GM21423 (cell line): ENCODE data around the gene MEG3.
"Not testable (repeated sequence)": the region's sequence is repeated elsewhere in the genome, so short reads cannot be mapped to it uniquely, and the experiment has no call there.

Experiments used
- ATAC-seq: cut with Tn5 transposase; IDR thresholded peaks from one replicate; pipeline ENCODE4 v1.9.1; 2021; ENCODE audit warnings: mild to moderate bottlenecking, moderate library complexity; ENCODE audit not compliant: unreplicated experiment

The MEG3 gene

DNA sequence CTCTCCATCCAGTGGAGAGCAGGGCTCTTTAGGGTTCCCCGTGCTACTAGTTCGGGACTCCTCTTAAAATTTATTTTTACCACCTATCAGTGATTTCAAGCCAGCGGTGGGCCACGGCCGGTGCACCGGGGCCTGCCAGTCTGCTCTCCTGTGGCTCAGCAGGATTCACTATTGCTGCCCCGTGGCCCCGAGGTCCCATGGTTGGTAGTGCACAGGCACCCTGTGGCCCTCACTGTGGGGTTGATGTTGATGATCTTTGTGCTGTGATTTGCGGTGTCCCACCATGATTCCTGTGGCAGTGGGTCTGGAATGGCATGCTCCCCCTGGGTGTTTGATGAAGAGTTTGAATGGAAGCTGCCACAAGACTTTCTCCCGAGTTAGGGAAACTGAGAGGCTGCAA is 12.6 kb upstream of the MEG3 start:
- ATAC-seq, result no peak

DNA sequence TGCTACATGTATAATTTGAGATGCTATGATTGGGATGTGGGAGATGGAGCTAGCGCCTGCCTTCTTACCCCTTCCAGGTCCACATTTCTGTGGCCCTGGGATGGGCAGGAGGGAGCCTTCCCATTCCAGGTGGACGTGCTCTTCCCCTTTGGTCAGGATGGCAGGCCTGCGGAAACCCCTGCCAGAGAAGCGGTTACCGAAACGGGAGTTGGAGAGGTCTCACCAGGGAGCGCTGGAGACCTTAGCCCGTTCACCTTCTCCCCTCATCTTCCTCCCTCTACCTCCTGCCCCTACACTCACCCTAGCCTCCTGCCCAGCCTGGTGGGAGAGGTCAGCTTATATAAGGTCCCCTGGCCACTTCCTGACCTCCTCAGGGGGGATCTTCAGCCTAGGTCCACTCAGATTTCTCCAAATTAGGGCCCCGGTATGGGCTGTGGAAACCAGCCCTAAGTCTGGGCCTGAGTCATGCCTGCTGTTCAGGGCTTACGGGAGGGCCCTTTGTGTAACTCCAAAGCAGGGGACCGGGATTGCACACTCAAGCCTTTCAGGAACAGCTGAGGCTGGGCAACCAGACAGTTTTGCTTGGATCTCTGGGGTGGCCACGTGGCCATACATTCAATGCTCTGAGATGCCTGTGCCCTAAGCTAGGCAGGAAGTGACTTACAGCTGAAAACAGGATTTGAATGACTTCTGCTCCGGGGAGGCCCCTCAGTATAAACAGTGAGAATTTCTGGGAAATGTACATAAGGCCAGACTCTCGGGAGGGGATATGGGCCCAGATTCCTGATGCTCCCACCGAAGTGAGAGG is 10.2 kb upstream of the MEG3 start:
- ATAC-seq, result no peak

DNA sequence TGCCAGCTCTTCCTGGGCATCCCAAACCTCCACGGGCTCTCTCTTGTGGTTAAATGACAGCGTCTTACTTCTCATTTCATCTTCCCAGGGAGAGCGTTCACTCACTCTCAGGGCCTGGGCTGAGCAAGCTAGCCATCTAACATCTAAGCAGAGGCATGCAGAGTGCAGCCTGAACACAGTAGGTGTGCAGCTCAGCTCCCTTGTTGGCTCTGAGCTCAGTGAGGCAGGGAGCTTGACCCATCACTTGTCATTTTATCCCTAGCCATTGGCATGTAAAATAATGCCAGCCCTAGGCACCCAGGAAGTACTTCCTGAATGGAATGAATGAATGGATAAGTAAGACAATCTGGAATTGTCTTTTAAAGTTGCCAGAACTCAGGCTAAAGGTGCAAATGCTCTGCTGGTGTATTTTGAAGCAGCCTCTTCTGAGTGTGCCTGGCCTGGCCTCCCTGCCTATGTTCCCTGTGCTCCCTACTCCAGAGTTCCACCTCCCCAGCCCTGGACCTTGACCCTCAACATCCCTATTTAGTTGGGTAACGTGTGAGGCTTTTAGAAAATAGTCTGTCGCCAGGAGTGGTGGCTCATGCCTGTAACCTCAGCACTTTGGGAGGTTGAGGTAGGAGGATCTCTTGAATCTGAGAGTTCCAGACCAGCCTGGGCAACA is 9.5 kb upstream of the MEG3 start:
- no peak for ATAC-seq

DNA sequence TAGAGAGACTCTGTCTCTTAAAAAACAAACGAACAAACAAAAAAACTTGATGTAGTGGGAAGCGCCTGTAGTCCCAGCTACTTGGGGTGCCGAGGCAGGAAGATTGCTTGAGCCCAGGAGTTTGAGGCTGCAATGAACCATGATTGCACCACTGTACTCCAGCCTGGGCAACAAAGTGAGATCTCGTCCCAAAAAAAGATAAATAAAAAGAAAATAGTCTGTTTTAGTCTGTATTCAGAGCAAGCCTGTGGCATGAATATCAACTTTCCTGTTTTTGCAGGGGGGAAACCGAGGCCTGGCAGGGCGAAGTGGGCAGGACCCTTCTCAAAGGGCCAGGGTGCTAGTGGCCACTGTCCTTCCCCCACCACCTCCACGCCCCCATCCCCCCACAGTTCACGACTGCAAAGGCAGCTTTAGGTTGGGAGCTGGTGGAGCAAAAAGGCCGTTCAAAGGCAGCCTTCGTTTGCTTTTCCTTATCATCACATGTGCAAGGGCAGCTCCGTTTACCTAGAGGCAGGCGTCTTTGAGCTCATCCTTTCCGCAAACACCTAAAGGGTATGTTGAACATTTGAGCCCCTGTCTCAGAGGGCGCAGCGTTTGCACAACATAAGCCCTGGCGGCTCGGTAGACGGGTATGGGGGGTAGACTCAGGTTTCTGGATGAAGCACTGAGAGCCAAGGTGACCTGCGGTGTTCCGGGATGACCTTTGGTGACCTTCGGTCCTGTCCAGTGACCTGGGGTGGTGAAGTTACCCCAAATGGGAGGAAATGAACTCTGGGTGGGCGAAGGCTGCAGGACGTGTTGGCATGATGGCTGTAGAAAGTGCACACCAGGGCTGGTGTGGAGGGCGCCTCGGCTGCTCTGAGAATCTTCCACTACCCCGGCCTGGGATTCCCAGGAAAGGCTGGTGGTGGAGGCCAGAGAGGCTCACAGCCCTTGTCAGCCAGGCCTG is 8.7 kb upstream of the MEG3 start:
- no peak for ATAC-seq

DNA sequence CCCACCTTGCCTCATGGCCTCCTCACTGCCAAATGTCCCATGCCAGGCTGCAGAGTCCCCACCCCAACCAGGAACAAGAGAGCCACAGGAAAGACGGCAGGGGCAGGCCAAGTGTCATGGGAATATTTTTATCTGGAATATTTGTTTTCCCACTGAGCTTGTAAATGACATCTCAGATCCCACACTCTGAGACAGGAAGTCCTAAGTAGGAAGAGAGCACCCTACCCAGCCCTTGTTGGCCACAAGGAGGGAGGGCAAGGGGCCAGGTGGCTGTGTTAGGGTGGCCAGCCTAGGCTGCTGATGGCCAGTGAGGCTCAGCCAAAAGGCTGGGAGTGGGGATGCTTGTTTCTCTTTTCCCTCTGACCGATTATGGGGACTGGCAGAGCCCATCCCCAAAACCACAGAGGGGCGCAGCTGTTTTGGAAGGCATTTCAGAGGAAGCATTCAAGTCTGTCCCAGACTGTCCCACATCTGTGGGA is 7.7 kb upstream of the MEG3 start:
- ATAC-seq, result no peak

DNA sequence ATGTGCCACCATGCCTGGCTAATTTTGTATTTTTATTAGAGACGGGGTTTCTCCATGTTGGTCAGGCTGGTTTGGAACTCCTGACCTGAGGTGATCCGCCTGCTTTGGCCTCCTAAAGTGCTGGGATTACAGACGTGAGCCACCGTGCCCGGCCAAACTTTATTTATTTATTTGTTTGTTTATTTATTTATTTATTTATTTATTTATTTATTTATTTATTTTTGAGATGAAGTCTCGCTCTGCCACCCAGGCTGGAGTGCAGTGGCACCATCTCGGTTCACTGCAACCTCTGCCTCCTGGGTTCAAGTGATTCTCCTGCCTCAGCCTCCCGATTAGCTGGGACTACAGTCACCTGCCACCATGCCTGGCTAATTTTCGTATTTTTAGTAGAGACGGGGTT is 7.0 kb upstream of the MEG3 start:
- ATAC-seq, result not testable (repeated sequence)

DNA sequence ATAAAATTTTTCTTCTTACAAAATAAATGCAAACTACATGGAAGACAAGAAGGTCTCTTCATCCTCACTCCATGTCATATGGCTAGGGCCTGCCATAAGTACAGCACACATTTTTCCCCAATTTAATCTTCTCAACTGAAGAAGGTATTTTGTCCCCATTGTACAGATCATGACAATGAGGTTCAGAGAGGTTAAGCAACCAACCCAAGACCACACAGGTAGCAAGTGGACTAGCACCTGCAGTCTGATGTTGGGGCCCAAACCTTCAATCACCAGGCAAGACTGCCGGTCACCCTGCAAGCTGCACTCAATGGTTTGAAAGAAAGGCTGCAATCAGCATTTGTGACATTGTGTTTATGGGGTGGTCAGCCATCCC is 6.5 kb upstream of the MEG3 start:
- ATAC-seq, result no peak

DNA sequence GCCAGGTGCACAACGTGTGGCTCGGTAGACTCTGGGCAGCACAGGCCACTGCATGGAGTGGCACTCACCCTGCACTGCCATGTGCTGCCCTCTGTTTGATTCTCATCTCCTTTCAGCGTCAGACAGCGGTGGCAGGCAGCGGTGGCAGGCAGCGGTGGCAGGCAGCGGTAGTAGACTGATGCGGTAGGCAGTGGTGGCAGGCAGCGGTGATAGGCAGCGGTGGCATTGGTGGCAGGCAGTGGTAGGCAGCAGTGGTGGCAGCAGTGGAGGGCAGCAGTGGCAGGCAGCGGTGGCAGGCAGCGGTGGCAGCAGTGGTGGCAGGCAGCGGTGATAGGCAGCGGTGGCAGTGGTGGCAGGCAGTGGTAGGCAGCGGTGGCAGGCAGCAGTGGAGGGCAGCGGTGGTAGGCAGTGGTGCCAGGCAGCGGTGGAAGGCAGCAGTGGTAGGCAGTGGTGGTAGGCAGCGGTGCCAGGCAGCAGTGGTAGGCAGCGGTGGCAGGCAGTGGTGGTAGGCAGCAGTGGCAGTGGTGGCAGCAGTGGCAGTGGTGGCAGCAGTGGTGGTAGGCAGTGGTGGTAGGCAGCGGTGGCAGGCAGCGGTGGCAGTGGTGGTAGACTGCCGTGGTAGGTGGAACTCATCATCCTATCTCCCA is 6.0 kb upstream of the MEG3 start:
- no peak for ATAC-seq

DNA sequence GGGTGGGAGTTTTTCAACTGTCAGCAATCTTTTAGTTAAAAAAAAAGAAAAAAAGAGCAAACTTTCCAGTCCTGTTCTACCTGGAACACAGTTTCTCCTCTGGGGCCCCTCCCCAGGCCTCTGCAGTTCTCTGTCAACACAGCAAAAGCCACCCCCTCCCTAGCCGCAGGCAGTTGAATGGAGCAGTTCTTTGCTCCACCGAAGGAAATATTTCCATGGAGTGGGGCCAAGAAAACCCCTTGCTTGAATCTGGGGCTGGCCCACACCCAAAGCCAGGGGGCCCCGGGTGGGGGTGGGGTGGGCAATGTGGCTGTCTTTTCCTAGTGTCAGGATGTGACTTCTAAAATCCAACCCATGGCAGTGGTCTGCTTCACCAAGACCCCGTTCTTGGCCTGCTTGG is 5.0 kb upstream of the MEG3 start:
- ATAC-seq, result no peak

DNA sequence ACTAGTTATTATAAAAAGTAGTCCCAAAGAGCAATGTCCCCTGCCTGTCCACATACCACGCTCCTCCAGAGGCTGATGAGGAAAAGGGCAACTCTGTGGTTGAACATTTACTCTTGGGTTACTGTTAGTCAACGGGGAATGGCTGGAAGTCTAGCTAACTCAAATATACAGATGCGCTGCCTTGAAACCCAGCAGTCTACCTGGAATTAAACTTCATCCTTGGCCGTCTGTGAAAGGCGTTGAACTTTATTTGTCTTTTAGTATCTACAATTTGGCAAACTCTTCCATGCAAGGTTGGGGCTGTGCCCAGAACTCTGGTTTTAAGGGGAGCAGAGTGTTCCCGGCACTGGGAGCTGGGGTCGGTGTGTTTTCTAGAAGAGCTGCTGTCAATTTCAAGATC is 3.9 kb upstream of the MEG3 start:
- ATAC-seq, result no peak

DNA sequence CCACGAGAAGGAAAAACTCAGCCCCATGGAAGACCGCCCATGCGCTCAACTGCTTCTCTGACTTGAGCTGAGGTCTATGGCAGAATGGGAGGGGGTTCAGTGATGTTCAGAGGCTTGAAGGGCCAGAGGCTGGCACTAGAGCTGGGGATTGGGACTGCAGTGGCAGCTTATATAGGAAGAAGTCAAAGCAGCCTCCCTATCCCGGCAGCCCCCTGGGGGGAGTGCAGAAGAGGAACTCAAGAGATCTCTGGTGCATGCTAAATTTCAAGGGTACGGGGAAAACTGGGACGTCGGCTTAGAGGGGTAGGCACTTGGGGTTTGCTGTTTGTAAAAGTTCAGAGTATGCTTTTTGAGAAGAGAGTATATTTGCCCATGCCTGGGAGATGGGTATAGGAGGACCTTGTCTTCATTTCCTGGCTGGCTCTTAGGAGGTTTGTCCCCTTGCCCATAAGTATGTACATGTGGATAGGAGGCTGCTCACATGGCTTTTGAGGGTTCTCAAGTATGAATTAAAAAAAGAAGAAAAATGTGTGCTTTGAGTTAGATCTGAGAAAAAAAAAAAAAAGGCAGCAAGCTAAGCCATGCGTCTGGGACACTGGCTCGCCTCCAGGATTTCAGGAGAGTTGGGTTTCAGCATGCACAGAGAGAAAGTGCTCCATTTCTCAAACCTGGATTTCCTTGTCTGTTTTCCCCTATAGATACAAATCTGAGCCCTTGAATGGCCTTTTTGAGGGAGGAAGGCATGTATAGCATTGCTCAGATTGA is 3.2 kb upstream of the MEG3 start:
- ATAC-seq, result no peak

DNA sequence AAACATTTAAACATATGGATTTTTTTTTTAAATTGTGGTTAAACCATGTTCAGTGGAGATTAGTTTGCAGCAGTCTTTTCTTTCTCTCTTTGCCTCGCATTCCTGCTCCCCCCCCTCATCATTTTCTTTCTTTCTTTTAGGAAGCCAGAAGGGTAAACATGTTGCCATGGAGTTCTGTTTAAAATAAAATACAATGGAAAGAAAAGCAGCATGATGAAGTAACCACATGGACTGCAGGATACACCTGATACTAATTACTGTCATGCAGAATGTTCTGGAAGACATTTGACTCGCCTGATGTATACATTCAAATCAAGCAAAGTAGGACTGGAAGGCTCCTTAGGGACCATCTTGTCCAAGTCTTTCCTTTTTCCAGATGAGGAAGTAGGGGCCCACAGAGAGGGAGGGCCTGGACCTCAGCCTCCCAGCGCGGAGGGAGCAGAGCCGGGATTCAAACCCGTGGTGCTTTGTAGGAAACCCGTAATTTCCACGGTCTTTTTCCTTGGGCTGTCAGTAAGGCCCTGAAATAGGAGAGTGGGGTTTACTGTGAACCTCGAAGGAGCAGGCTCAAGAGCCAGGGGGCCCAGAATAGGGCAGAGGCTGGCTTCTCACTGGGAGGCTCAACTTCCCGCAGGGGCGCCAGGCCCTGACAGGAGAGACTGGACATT is 2.4 kb upstream of the MEG3 start:
- ATAC-seq, result no peak

DNA sequence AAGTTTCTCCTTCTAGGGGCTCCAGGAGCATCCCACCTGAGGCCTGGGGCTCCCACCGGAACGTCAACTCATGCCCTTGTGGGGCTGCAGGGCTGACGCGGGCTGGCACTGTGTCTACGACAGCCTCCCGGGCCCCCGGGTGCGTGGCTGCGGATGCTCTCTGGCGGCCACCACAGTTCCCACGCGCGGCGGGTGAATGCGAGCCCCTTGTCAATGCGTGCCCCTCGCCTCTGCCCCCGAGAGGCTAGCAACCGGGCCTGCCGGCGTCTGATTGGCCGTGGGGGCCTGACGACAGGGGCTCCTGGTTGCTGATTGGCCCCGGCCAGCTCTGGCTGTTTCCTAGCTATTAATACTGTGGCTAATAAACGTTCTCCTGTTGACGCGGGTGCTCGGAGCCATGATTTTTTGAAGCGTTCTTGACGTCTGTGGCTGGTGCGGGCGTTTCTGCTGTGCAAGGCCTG is 1.8 kb upstream of the MEG3 start:
- ATAC-seq, result no peak

DNA sequence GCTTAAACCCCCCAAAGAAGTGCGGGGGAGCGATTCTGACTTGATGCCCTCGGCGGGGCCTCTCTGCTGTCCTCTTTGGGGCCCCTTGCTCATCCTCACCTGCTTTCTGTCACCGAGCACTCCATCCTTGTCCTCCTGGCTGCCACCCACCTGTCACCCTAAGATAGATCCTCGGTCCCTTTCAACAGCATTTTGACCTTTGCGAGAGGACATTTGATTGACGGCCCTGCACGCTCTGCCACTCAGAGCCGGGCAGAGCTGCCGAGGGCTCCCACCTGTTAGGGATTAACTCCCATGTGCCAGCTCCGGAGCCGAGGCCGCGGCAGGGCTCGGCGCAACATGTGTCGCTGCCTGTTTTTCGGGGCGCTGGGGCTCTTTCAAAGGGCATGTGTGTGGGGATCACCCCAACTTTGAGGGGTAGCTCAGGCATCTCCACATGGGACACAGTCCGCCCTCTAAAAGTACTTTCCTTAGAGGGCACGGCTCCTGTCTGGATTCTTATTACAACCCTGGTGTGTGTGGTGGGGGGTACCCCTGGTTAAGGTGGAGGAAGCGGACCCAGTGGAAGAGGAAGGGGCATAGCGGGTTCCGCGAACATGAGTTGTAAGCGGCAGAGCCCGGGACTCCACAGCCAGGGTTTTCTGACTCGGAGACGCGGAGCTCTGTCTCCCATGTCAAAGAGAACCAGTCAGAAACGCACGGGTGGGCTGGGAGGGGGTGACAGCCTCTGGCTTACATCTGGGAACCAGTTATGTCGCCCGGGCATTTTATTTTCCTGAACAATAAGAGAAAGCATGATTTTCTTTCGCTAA is 811 bp upstream of the MEG3 start:
- ATAC-seq, result no peak

DNA sequence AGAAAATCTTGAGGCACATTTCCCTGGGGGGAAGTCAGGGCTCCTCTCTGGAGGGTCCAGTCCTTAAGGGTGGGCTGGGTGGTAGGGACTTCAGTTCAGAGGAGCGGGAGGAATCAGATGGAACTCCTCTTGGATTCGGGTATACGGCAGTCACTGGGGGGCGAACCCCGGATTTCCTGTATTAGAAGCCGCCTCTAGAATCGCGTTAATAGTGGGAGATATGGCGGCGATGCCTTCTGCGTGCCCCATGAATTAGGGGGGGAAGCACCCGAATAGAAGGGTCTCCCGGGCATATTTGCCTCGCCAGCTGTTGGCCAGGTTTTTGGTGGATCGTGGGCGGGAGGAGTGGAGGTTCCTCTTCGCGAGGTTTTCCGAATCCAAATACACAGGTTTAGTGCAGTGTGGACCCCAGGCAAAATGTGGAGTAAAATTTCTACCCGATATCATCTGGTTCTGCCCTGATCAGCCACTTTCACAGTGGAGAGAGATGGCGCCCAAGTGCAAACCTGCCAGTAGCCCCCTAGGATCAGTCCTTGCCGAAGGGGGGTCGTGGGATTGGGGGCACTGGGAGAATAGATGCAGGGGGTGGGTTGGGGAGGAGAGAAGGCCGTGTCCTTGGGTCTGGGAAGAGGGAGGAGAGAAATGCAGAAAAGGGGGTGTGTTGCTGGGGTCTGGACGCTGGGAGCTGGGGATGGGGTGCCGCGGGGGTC is 628 bp downstream of the MEG3 start:
- ATAC-seq, result no peak

DNA sequence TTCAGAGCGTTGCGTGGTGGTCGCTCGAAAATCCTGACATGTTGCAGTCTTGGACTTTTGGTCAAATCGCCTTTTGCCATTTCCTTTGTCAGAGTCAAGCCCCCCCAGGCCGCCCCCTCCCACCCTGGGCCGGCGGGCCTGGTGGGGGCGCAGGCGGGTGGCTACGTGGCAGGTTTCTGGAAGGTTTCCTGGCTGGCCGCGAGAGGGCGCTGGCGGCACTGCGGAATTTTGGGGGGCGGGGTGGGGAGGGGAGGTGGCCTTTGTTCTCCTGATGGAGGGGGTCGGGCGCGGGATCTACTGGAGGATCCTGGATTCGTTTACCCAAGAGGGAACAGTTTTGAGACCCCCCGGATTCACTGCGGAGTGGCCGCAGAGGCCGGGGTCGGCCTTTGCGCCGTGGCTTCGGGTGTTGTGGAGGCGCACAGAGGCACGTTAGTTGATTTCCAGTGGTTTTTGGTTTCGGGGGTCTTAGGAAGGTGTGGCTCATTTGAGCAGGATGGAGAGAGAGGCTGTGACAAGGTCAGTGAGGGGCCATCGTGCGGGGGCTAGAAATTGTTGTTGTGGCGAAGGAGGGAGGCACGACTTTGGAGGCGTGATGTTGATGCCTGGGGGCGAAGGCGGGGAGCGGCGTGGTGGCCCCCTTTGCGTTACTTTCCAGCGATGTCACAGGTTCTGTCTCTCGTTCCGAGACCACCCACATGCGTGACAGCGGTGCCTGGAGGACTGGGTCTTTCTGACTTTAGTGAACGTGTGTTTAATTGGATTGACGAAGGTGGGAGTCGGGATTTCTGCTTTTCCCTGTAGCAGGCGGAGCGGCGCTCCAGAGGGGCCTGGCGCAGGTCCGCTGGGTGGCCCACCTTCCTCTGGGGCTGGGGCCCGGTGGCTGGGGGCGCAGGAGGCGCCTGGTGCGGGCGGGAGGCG is 1.4 kb downstream of the MEG3 start:
- ATAC-seq, result no peak
